HG03432 (cell line): Measurements from ENCODE around the gene BBS1.
"Not testable (repeated sequence)": the region's sequence is repeated elsewhere in the genome, so short reads cannot be mapped to it uniquely, and the experiment has no call there.

Source experiments
- ATAC-seq: cut with Tn5 transposase; IDR thresholded peaks from one replicate; pipeline ENCODE4 v1.9.1; 2021; ENCODE audit warnings: mild to moderate bottlenecking, moderate library complexity; ENCODE audit not compliant: unreplicated experiment

Gene BBS1

GRCh38 chr11:66569076-66569475 is 58.6 kb downstream of the BBS1 start:
- no peak for ATAC-seq

GRCh38 chr11:66570079-66570849 is 59.8 kb downstream of the BBS1 start:
- ATAC-seq = no peak

- ATAC-seq = no peak
Observed at GRCh38 chr11:66570850-66571180, 60.4 kb downstream of the BBS1 start.

GRCh38 chr11:66579017-66579606 is 68.7 kb downstream of the BBS1 start:
- no peak for ATAC-seq

GRCh38 chr11:66580803-66581202 is 70.4 kb downstream of the BBS1 start:
- no peak for ATAC-seq

- ATAC-seq = no peak
Observed at GRCh38 chr11:66581261-66581660, 70.8 kb downstream of the BBS1 start.

GRCh38 chr11:66582565-66583147 is 72.2 kb downstream of the BBS1 start:
- not testable (repeated sequence) for ATAC-seq
